Mesenchymal stem cell (in vitro differentiated cells and primary cell): ENCODE data around the gene KLRC1.
"Not testable (repeated sequence)": the region's sequence is repeated elsewhere in the genome, so short reads cannot be mapped to it uniquely, and the experiment has no call there.

Source experiments
- DNase-seq: peaks from one replicate; pipeline ENCODE4 v3.0.0-alpha.2; 2013
- H2AFZ ChIP-seq: one replicate; pipeline ENCODE4 v1.6.1; 2013; ENCODE audit warnings: low read depth, mild to moderate bottlenecking, control low read depth, inconsistent platforms, low read length, moderate library complexity
- H2AK5ac ChIP-seq: 2 replicates; pipeline ENCODE4 v1.6.1; 2013; ENCODE audit warnings: low read length, moderate library complexity, mild to moderate bottlenecking, inconsistent platforms; ENCODE audit not compliant: severe bottlenecking
- H2BK120ac ChIP-seq: one replicate; pipeline ENCODE4 v1.6.1; 2013; ENCODE audit warnings: low read depth, mild to moderate bottlenecking, inconsistent platforms, low read length, moderate library complexity
- H2BK12ac ChIP-seq, 2 experiments: one replicate each; pipeline ENCODE4 v1.6.1; 2013; ENCODE audit warnings: inconsistent platforms in 2 of 2, low read length in 2 of 2, mild to moderate bottlenecking in 2 of 2, moderate library complexity in 2 of 2, control low read depth in 1 of 2
- H2BK15ac ChIP-seq: one replicate; pipeline ENCODE4 v1.6.1; 2013; ENCODE audit warnings: mild to moderate bottlenecking, low read depth, inconsistent platforms; ENCODE audit not compliant: poor library complexity, severe bottlenecking
- H2BK5ac ChIP-seq: 2 replicates; pipeline ENCODE4 v1.6.1; 2013; ENCODE audit warnings: low read depth, mild to moderate bottlenecking, low read length, control low read depth, inconsistent platforms; ENCODE audit not compliant: poor library complexity, severe bottlenecking
- H3K14ac ChIP-seq, 2 experiments: one replicate each; pipeline ENCODE4 v1.6.1; 2013; ENCODE audit warnings: inconsistent platforms in 2 of 2, low read length in 2 of 2, control low read depth in 1 of 2, mild to moderate bottlenecking in 1 of 2, moderate library complexity in 1 of 2
- H3K18ac ChIP-seq, 2 experiments: one replicate each; pipeline ENCODE4 v1.6.1; 2013; ENCODE audit warnings: inconsistent platforms in 2 of 2, low read length in 2 of 2, control low read depth in 1 of 2, low read depth in 1 of 2, mild to moderate bottlenecking in 1 of 2
- H3K23ac ChIP-seq, 2 experiments: one replicate each; pipeline ENCODE4 v1.6.1; 2013; ENCODE audit warnings: inconsistent platforms in 2 of 2, low read length in 2 of 2, mild to moderate bottlenecking in 2 of 2, moderate library complexity in 2 of 2, control low read depth in 1 of 2
- H3K27ac ChIP-seq: 2 replicates; pipeline ENCODE4 v1.5.1; 2013; ENCODE audit warnings: mild to moderate bottlenecking, moderate library complexity, low read length, control low read depth, inconsistent platforms; ENCODE audit not compliant: poor library complexity, severe bottlenecking
- H3K27me3 ChIP-seq, 2 experiments: 2 replicates each; pipeline versions ENCODE4 v1.6.1 to v1.7.0; 2013; ENCODE audit warnings: low read length in 2 of 2, mild to moderate bottlenecking in 2 of 2, moderate library complexity in 2 of 2, control low read depth in 1 of 2, inconsistent platforms in 1 of 2; ENCODE audit not compliant: control insufficient read depth in 1 of 2, insufficient read depth in 1 of 2
- H3K36me3 ChIP-seq, 2 experiments: 2 replicates each; pipeline versions ENCODE4 v1.6.1 to v1.7.0; 2013; ENCODE audit warnings: low read length in 2 of 2, control low read depth in 1 of 2, inconsistent platforms in 1 of 2, low read depth in 1 of 2, mild to moderate bottlenecking in 1 of 2; ENCODE audit not compliant: insufficient read depth in 2 of 2, control insufficient read depth in 1 of 2
- H3K4ac ChIP-seq, 2 experiments: one replicate each; pipeline ENCODE4 v1.6.1; 2013; ENCODE audit warnings: inconsistent platforms in 2 of 2, low read length in 2 of 2, mild to moderate bottlenecking in 2 of 2, moderate library complexity in 2 of 2, control low read depth in 1 of 2, low read depth in 1 of 2
- H3K4me1 ChIP-seq: 2 replicates; pipeline ENCODE4 v1.6.1; 2013; ENCODE audit warnings: low read depth, low read length, control low read depth; ENCODE audit not compliant: control insufficient read depth, insufficient read depth
- H3K4me2 ChIP-seq: 2 replicates; pipeline ENCODE4 v1.6.1; 2013; ENCODE audit warnings: low read length, mild to moderate bottlenecking, inconsistent platforms; ENCODE audit not compliant: poor library complexity, severe bottlenecking
- H3K4me3 ChIP-seq, 2 experiments: 2 replicates each; pipeline versions ENCODE4 v1.5.1 to v1.7.0; 2013; ENCODE audit warnings: low read length in 2 of 2, mild to moderate bottlenecking in 2 of 2, control low read depth in 1 of 2, low read depth in 1 of 2; ENCODE audit not compliant: insufficient read depth in 1 of 2
- H3K79me1 ChIP-seq: replicated peaks from 2 replicates; pipeline ENCODE4 v1.6.1; 2013; ENCODE audit warnings: mild to moderate bottlenecking, control low read depth, low read length, inconsistent platforms; ENCODE audit not compliant: poor library complexity, severe bottlenecking
- H3K9ac ChIP-seq: 2 replicates; pipeline ENCODE4 v1.7.0; 2013; ENCODE audit warnings: mild to moderate bottlenecking, low read length, moderate library complexity
- H3K9me3 ChIP-seq: 2 replicates; pipeline ENCODE4 v1.7.0; 2013; ENCODE audit warnings: mild to moderate bottlenecking, low read length; ENCODE audit not compliant: control insufficient read depth
- H4K8ac ChIP-seq: one replicate; pipeline ENCODE4 v1.6.1; 2013; ENCODE audit warnings: inconsistent platforms, mild to moderate bottlenecking, low read length, moderate library complexity
- H4K91ac ChIP-seq: one replicate; pipeline ENCODE4 v1.6.1; 2013; ENCODE audit warnings: mild to moderate bottlenecking, low read length, inconsistent platforms
- WGBS: methylation state at CpG from one replicate; pipeline ENCODE4 v1.1.7; 2013; ENCODE audit warnings: mixed read lengths; 5-methylcytosine and 5-hydroxymethylcytosine counted together

KLRC1 gene

GRCh38 chr12:10441144-10441543 lies 12.0 kb downstream of the KLRC1 start:
- H2BK12ac ChIP-seq, H4K91ac ChIP-seq, H4K8ac ChIP-seq, H3K4me3 ChIP-seq, H2AFZ ChIP-seq, H3K18ac ChIP-seq, H2AK5ac ChIP-seq, H2BK15ac ChIP-seq, H3K23ac ChIP-seq, H3K4me2 ChIP-seq, H3K79me1 ChIP-seq, DNase-seq, H3K9me3 ChIP-seq, H3K9ac ChIP-seq, H3K4ac ChIP-seq, H3K36me3 ChIP-seq, H2BK120ac ChIP-seq, H3K14ac ChIP-seq, H3K27ac ChIP-seq, H3K4me1 ChIP-seq, H2BK5ac ChIP-seq, H3K27me3 ChIP-seq: not testable (repeated sequence)
- 92% methylated on average over 6 of the region's 8 CpGs for WGBS

- not testable (repeated sequence) for DNase-seq, H2AFZ ChIP-seq, H3K18ac ChIP-seq, H3K9ac ChIP-seq, H3K4me3 ChIP-seq, H3K36me3 ChIP-seq, H3K27ac ChIP-seq, H3K4ac ChIP-seq, H3K9me3 ChIP-seq, H3K27me3 ChIP-seq, H2BK15ac ChIP-seq, H3K79me1 ChIP-seq, H4K91ac ChIP-seq, H2BK120ac ChIP-seq, H3K4me1 ChIP-seq, H2BK12ac ChIP-seq, H2AK5ac ChIP-seq, H4K8ac ChIP-seq, H3K14ac ChIP-seq, H3K23ac ChIP-seq, H2BK5ac ChIP-seq, H3K4me2 ChIP-seq
- no CpG with 5 or more reads among the region's 2 CpGs for whole genome bisulfite sequencing
These were observed 13.4 kb downstream of the KLRC1 start for GRCh38 chr12:10439608-10440274.

- H4K8ac ChIP-seq, H2AFZ ChIP-seq, H3K4me3 ChIP-seq, H3K79me1 ChIP-seq, H3K36me3 ChIP-seq, H4K91ac ChIP-seq, H2AK5ac ChIP-seq, H2BK12ac ChIP-seq, H3K4me1 ChIP-seq, H3K9me3 ChIP-seq, H3K4ac ChIP-seq, H2BK15ac ChIP-seq, H3K18ac ChIP-seq, H3K4me2 ChIP-seq, H3K14ac ChIP-seq, DNase-seq, H3K27ac ChIP-seq, H3K27me3 ChIP-seq, H3K23ac ChIP-seq, H2BK5ac ChIP-seq, H3K9ac ChIP-seq, H2BK120ac ChIP-seq: not testable (repeated sequence)
- no CpG with 5 or more reads among the region's 2 CpGs for WGBS
These were observed 15.6 kb downstream of the KLRC1 start for GRCh38 chr12:10437601-10438000.

- H3K9ac ChIP-seq, H3K23ac ChIP-seq, H4K91ac ChIP-seq, H3K79me1 ChIP-seq, H3K4me2 ChIP-seq, H3K4me3 ChIP-seq, H2BK12ac ChIP-seq, H3K27ac ChIP-seq, H2BK5ac ChIP-seq, H2BK15ac ChIP-seq, H2BK120ac ChIP-seq, H3K14ac ChIP-seq, H3K18ac ChIP-seq, H3K9me3 ChIP-seq, H4K8ac ChIP-seq, H3K4ac ChIP-seq, H2AK5ac ChIP-seq, H2AFZ ChIP-seq, H3K36me3 ChIP-seq, H3K27me3 ChIP-seq, H3K4me1 ChIP-seq: not testable (repeated sequence)
- peak; percentile 31 for DNase-seq
- 7% methylated on average over 2 of the region's 3 CpGs for WGBS
These were observed 17.4 kb downstream of the KLRC1 start, which contains the start of gene KLRC2 for GRCh38 chr12:10435816-10436215. Gene KLRC2, minus strand, starts transcription at chr12:10436010. Its CDS starts 24 bp downstream, at chr12:10435986.
